AG20443 (cell line): ENCODE measurements around the gene LRP1.
A peak's percentile ranks its signal among the peaks of the same experiment; 100 is the strongest.

Experiments
- DNase-seq: peaks from one replicate; pipeline ENCODE4 v3.0.0; 2012; ENCODE audit warnings: low spot score, mixed read lengths

LRP1 gene

DNA sequence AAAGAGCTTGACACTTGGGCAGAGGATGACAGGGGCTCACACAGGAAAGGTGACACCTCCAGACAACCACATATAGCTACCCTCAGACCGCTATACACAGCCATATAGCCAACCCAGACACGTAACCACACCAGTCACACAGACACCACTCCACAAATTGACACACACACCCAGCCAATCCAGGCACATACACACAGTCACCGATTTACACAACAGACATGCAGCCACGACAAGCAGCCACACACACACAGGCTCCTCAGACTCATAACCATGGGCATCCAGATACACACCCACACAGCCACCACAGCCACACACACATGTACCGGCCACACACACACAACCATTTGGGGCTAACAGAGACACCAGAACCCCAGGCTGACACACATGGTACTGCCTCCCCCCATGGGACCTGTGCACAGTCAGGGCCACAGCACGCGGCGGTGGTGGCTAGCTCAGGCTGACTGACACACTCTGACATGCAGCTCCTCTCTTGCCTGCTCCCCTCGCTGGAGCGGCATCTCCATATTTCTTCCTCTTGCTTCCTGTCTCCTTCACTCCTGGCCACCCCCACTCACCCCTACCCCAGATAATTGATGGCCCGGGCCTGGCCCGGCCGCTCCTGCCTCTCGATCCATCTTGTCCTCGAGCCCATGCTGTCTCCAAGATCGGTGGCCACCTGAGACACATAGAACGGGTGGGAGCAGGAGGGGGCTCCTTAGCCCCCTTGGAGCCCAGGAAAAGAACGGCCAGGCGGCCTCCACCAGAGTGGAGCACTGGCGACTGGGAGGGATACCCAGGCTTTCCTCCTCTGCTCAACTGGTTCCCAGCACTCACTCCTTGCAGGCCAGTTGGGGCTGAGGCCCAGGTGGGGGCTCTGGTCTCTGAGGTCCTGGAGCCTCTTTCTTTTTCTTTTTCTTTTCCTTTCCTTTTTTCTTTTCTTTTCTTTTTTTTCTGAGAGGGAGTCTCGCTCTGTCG lies 95.2 kb downstream of the LRP1 start:
- no peak for DNase-seq

DNA sequence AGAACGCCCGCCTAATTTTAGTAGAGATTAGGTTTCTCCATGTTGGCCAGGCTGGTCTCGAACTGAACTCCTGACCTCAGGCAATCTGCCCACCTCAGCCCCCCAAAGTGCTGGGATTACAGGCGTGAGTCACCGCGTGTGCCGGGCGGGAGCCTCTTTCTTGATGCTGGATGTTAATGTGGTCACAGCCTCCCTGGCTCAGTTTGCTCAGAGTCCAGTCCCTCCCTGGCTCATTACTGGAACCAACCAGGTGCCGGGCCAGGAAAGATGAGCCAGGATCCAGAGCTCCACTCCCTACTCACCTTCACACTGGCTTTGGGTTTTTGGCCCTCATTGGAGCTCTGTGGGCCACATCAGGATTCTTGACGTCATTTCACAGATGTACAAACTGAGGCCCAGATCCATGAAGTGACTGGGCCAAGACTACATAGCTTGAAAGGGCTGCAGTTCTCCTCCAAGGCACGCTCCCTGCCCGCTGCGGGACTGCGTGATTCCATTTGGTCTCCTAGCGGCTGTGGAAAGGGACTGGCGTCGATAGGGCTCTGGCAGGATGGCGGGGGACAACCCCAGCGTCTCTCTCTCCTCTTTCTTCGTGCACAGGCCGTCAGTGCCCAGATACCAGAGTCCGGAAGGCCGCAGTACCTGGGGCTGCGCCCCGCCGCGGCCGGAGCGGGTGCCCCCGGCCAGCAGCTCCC lies 96.1 kb downstream of the LRP1 start:
- no peak for DNase-seq

DNA sequence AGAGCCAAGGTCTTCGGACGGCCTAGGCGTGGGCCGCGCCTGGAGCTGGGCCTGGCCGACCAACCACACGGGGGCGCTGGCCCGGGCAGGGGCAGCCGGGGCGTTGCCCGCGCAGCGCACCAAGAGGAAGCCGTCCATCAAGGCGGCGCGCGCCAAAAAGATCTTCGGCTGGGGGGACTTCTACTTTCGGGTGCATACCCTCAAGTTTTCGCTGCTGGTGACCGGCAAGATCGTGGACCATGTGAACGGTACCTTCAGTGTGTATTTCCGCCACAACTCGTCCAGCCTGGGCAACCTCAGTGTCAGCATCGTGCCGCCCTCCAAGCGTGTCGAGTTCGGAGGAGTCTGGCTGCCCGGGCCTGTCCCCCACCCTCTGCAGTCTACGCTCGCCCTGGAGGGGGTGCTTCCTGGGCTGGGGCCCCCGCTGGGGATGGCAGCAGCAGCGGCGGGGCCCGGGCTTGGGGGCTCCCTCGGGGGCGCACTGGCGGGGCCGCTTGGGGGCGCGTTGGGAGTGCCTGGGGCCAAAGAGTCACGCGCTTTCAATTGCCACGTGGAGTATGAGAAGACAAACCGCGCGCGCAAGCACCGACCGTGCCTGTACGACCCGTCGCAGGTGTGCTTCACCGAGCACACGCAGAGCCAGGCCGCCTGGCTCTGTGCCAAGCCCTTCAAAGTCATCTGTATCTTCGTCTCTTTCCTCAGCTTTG lies 96.8 kb downstream of the LRP1 start:
- DNase-seq, result no peak

DNA sequence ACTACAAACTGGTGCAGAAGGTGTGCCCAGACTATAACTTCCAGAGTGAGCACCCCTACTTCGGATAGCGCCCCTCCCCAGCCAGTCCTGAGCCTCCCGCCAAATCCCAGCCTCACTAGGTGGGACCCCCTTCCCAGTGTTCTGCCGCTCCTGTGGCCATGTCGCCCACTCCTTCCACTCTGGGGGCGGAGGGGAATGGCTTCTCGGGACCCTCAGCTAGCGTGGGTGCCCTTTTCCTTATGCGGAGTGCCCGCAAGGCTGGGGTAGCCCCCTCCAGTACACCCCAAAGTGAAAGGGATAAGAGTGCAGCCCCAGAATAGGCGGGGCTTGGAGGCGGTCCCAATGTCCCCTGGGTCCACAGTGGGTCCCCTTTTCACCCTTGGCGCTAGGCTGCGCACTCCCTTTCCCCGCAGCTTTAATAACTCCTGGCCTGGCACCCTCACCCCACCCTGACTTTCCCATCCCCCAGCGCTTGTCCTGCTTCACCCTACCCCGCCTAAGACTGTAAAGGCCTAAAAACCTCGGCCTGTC lies 97.5 kb downstream of the LRP1 start:
- no peak for DNase-seq

DNA sequence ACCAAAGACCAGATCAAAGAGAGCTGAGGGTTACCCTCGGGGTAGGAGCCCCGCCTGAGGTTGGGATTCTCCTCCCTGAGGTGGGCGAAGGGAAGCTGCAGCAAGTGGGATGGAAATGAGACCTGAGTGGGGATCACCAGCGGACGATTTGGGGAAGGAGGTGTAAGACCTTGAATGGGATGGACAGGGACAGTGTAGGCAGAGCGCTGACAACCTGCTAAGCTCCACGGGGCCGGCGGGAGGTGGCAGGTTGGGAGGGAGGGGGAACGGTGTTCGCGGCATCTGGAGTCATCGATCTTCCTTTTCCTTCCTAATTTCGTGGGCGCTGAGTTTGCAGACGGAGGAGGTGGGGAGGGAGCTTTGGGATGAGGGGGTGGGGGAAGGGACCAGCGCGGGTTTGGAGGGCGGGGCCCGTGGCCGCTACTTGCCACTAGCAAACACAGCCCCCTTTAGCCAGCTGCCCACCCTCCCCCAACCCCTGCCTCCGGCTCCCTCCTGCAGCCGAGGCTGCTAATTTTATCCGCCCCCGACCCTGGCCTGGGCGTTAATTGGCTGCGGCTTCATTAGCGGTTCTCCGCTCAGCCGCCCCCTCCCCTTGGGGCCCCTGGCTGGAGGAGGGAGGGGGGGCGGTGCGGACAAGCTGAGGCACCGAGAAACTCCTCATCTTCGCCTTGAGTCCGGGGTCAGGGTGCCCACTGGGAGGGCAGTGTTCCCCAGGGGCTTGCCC lies 98.5 kb downstream of the LRP1 start:
- no peak for DNase-seq

DNA sequence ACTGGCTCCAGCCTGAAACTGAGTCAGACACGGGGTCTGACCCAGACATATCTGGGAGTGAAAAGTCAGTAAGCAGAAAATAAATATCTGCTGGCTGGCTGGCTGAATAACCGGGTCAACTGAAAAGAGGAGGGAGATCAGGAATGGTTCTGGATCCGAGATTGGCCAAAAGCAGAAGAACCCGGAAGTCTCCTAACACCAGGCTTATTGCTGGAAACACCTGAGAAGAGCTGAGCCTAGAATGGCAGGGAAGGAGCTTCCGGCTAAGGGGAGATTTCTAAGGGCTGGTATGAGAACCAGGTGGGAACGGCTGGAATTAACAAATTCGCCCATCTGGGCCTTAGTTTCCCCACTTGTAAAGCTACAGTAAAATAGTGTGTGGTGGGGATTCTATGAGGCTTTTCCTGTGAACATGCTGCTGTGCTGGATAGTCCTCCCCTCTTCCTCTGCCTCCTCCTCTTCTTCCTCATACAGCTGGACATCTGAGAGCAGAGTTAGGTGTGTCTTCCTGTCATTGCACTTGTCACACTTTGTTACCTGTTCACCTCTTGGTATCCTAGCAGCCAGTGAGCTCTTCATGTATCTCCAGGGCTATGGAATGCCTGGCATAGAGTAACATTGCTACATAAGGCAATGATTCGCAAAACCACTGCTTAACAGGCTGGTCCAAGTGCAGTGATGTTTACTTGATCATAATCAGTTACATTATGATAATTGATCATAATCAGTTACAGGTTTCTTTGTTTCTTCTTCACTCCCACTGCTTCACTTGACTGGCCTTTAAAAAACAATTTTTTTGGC lies 99.2 kb downstream of the LRP1 start:
- no peak for DNase-seq

DNA sequence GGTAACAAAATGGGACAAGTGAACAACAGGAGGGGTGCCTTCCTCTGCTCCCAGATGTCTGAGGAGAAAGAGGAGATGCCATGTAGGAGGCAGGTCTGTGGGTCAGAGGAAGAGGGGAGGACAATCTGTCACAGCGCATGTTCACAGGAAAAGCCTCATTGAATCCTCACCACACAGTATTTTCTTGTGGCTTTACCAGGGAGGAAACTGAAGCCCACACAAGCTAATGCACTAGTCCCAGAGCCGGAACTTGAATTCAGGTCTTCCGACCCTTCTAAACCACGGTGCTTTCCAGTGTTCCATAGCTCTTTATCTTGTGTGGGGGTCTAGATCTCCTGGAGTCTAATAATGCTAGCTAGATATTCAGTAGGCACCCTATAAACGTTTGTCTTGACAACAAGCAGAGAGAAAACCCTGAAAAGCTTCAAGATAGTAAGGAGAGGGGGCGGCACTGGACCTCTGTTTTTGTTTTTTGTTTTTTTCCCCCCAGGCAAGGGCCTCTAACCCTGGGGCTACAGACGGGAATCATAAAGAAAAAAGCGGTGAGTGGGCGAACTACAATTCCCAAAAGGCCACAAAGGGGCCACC lies 100.9 kb downstream of the LRP1 start:
- no peak for DNase-seq

DNA sequence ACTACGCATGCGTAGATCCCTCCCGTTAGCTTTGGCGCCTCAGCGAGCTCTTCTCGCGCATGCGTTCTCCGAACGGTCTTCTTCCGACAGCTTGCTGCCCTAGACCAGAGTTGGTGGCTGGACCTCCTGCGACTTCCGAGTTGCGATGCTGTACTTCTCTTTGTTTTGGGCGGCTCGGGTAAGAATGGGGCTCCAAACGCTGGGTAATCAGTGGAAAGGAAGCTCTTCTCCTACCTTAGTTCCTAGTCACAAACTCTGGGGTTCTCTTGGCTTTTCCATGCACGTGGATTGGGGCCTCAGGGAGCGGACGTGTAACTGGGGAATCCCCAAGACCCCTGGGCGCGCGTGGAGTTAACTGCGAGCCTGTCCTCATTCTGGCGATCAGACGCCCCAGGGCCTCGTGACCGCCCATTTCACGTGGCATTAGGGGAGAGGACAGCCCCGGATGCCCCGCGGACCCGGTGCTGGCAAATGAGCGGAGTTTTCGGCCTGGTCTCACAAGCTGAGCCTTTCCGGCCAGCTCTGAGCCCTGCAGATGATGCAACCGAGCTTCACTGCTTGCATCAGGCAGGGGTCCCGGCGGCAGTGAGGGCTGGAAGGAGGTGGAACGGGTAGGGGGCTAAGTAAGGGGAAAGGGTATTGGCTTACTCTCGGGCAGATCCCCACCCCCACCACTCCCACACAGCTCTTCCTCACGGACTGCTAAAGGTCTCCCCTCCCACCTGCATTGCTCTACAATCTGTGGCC lies 101.5 kb downstream of the LRP1 start, which contains the start of gene SHMT2:
SHMT2 (plus strand) TSS at position 78 of the 747 bp plus-strand sequence; CDS start at position 146, 68 bp downstream.
- peak; percentile 99 for DNase-seq

DNA sequence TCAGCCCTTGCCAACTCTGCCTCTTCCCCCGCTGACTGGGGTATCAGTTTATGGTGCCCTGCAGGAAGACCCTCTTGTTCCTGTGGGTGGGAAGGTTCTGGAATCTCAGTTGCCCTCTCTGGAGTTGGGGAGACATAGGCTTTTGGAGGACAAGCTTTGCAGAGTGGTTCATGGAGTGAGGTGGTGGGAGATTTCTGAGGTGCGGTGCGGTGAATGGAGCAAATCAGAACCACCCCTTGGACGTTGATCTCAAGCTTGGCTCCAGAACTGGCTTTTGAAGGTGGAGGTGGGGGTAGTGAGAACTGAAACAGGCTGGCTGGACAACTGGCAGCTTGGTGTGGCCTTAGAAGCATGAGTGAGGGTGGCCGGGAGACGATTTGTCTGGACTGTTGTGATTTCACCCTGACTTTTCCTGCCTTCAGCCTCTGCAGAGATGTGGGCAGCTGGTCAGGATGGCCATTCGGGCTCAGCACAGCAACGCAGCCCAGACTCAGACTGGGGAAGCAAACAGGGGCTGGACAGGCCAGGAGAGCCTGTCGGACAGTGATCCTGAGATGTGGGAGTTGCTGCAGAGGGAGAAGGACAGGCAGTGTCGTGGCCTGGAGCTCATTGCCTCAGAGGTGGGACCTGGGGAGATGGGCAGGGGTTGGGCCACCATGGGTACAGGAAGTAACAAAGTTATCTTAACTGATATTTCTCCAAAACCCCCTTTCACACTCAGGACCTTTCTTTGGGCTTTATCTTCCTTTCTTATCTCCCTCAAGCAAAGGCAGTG lies 102.3 kb downstream of the LRP1 start:
- DNase-seq, result no peak

DNA sequence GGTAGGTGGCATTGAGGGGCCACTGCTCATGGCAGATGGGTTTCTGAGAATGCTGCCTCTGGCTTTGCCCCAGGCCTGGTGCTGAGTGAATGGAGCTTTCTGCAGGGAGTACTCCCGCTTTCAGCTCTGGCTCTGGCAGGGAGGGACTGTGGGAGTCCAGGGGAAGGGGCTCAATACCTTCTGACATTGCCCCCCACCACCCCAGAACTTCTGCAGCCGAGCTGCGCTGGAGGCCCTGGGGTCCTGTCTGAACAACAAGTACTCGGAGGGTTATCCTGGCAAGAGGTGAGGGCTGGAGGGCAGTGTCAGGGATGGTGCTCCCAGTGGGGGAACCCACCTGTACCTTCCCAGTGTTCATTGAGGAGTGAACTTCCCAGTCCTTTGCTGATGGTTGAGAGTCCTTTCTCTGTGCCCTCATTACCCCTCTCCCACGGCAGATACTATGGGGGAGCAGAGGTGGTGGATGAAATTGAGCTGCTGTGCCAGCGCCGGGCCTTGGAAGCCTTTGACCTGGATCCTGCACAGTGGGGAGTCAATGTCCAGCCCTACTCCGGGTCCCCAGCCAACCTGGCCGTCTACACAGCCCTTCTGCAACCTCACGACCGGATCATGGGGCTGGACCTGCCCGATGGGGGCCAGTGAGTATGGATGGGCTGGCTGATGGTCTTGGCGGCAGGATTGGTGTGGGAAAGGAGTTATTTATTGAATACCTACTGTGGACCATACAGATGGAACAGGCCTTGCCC lies 103.2 kb downstream of the LRP1 start:
- DNase-seq, result no peak

DNA sequence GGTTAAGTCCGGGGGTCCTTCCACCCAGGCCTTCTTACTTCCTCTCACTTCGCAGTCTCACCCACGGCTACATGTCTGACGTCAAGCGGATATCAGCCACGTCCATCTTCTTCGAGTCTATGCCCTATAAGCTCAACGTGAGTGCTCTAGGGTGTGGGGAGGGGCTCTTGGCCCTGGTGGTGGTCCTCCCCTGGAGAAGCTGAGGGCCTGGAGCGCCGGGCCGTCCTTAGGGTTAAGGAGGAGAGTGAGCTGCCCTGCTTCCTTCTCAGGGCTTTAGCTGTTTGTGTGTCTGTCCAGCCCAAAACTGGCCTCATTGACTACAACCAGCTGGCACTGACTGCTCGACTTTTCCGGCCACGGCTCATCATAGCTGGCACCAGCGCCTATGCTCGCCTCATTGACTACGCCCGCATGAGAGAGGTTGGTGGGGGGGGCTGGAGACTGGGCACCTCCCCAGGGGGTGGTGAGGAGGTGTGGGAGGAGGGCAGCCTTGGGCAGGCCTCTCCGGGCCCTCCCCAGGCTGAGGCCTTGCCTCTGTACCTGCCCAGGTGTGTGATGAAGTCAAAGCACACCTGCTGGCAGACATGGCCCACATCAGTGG lies 104.0 kb downstream of the LRP1 start:
- no peak for DNase-seq

DNA sequence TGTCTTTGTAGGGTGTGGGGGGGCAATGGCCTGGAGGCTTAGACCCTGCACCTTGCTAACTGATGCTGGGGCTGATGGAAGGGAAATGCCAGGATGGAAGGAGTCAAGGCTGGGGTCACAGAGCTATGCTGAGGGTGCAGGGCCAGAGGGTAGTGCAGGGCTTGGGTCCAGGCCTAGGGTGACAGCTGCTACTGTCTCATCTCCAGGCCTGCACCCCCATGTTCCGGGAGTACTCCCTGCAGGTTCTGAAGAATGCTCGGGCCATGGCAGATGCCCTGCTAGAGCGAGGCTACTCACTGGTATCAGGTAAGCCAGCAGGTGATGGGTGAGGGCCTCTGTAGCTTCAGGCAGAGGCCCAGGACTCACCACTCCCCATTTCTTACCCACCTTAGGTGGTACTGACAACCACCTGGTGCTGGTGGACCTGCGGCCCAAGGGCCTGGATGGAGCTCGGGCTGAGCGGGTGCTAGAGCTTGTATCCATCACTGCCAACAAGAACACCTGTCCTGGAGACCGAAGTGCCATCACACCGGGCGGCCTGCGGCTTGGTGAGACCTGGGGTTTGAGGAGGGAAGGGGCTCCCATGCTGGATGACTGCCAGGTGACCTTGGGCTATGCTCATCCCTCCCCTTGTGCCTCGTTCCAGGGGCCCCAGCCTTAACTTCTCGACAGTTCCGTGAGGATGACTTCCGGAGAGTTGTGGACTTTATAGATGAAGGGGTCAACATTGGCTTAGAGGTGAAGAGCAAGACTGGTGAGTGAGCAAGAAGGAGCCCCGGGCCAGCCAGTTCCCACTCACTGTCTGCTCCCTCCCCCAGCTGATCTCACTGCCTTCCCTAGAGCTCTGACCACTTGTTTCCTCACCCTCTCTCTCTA lies 105.3 kb downstream of the LRP1 start:
- no peak for DNase-seq

DNA sequence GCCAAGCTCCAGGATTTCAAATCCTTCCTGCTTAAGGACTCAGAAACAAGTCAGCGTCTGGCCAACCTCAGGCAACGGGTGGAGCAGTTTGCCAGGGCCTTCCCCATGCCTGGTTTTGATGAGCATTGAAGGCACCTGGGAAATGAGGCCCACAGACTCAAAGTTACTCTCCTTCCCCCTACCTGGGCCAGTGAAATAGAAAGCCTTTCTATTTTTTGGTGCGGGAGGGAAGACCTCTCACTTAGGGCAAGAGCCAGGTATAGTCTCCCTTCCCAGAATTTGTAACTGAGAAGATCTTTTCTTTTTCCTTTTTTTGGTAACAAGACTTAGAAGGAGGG lies 105.9 kb downstream of the LRP1 start:
- no peak for DNase-seq

DNA sequence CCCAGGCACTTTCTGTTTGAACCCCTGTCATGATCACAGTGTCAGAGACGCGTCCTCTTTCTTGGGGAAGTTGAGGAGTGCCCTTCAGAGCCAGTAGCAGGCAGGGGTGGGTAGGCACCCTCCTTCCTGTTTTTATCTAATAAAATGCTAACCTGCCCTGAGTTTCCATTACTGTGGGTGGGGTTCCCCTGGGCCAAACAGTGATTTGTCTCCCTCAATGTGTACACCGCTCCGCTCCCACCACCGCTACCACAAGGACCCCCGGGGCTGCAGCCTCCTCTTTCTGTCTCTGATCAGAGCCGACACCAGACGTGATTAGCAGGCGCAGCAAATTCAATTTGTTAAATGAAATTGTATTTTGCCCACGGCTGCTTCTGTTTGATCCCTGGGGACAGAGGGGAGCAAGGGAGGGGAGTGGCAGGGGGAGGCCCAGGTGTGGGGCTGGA lies 106.3 kb downstream of the LRP1 start:
- no peak for DNase-seq

DNA sequence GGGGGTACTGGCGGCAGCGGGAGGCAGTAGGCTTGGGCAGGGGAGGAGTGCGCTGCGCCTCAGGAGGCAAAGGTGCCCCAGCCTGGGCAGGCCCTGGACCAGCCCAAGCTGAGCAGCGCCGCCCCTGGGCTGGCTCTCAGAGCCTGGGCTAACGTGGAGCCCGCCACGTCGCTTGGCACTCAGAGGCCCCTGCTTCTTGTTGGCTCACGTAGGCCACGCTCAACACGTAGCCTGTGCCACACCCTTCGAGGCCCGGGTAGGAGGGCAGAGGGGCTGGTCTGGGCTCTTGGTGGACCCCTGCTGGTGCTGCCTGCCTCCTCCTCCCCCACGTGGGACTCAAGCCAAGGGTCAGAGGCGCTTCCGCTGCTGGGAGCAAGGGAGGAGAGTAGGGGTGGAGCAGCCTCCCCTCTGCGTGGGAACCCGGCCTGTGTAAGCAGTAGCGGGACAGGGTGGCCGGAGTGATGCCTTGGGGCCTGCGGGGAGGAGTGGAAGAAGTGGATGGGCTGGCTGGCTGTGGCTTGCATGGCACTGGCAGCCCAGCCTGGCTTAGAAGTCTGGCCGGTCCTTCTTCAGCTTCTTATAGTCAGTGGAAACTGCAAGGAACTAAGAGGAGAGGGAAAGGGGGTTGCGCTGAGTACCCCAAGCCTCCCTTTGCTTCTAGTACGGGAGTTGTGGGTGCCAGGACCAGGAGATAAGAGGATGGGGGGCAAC lies 106.9 kb downstream of the LRP1 start:
- no peak for DNase-seq

DNA sequence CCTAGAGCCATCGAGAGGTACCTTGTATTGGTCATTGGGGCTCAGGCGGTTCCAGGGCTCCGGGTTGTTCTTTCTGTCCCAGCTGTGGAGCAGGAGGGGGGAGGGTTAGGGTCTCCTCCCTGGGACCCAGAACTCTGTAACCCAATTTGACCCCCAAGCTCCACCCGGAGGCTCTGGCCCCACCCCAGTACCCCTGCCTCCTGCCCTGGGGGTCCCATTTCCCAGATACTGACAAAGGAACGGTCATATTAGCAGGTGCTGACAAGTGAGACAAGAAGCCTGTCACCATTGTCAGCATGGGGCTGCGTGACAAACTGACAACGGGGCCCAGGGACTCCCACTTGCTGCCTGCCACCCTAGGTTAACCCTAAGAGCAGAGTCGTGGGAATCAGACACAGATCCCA lies 107.4 kb downstream of the LRP1 start:
- DNase-seq, result no peak
